AG04449 (cell line): ENCODE measurements around the gene LIMCH1.
A peak's percentile ranks its signal among the peaks of the same experiment; 100 is the strongest.
"Not testable (repeated sequence)": the region's sequence is repeated elsewhere in the genome, so short reads cannot be mapped to it uniquely, and the experiment has no call there.

Experiments
- CTCF ChIA-PET: fragments of 350-600 bp; formaldehyde crosslinking; extraction: SDS; loops from one replicate; lab custom pipeline; 2021; ENCODE audit warnings: antibody characterized with exemption; lab: Yijun Ruan, JAX
- POLR2A ChIA-PET: fragments of 400-600, 350-600 bp; formaldehyde crosslinking; extraction: SDS; loops from one replicate; lab custom pipeline; 2020; ENCODE audit warnings: antibody characterized with exemption, inconsistent platforms; lab: Yijun Ruan, JAX
- DNase-seq: peaks from one replicate; pipeline ENCODE4 v3.0.0-alpha.2; 2010; ENCODE audit warnings: low read depth, low spot score
- H3K4me3 ChIP-seq: 2 replicates; pipeline ENCODE4 v1.5.1; 2011; ENCODE audit warnings: low read depth, mild to moderate bottlenecking, control low read depth, low read length
- CTCF ChIP-seq: IDR thresholded peaks from one replicate; pipeline ENCODE4 v1.5.1; 2011; ENCODE audit warnings: mild to moderate bottlenecking, moderate library complexity, low read length, control low read depth, inconsistent platforms; ENCODE audit not compliant: insufficient read depth; ENCODE audit errors: missing control alignments

LIMCH1 gene

GRCh38 chr4:41638866-41639265 is 100.9 kb downstream of the LIMCH1 start:
- no peak overlapping the region for H3K4me3 ChIP-seq
- POLR2A ChIA-PET = no interaction called here
- no peak for TF ChIP-seq CTCF
- CTCF ChIA-PET = interaction anchor here (1.1 to 1.2 kb wide), 2 partner anchors 23 to 357 kb away, joined by 3 to 4 read pairs; no protein-coding TSS in a partner anchor
- DNase-seq = no peak

DNA sequence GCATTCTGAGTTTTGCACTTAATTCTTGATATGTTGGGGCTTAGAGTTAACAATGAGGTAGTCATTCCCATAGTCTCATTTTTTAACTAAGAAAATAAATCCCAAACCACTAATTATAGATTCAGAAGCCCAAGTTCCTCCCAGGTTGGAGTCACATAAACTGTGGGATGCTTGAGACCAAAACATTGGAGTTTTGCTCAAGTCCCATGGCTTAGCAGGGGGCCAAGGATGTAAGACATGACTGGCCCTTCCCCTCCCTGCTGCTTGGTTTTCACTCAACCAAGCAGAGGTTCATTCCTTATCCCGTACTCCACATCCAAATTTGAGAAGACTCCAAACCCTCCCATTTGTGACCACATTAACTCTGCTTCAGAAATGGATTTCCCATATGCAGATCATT is 101.3 kb downstream of the LIMCH1 start:
- ChIA-PET POLR2A (no interaction called here), CTCF (no interaction called here)
- TF ChIP-seq CTCF = no peak
- no peak for DNase-seq
- no peak overlapping the region for H3K4me3 ChIP-seq

GRCh38 chr4:41640906-41641305 is 102.9 kb downstream of the LIMCH1 start:
- CTCF ChIA-PET = no interaction called here
- no peak overlapping the region for H3K4me3 ChIP-seq
- TF ChIP-seq CTCF = no peak
- DNase-seq = no peak
- POLR2A ChIA-PET = no interaction called here

DNA sequence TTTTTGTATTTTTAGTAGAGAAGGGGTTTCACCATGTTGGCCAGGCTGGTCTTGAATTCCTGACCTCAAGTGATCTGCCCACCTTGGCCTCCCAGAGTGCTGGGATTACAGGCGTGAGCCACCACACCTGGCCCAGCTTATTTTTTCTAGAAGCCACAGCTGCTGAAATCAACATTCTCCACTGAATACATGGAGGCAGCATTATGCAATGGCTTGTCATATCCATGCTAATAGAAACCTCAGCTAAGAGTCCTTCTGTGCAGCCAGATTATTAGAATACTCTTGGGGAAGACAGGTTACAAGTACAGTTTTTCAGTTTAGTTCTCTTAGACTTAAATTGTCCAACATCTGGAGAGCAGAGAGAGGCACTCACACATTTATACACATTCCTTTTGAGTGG is 104.8 kb downstream of the LIMCH1 start:
- POLR2A ChIA-PET, DNase-seq, H3K4me3 ChIP-seq: not testable (repeated sequence)
- CTCF ChIA-PET = interaction anchor here (0.7 to 3.4 kb wide), 5 partner anchors 9 to 362 kb away, joined by 3 to 47 read pairs (median 3); no protein-coding TSS in a partner anchor

- TF ChIP-seq CTCF = no peak
- H3K4me3 ChIP-seq = no peak overlapping the region
- DNase-seq = no peak
- POLR2A ChIA-PET = no interaction called here
- CTCF ChIA-PET = interaction anchor here (0.7 to 3.4 kb wide), 13 partner anchors 10 to 363 kb away, joined by 3 to 47 read pairs (median 4); no protein-coding TSS in a partner anchor
Measured at GRCh38 chr4:41643331-41643730, 105.4 kb downstream of the LIMCH1 start.

GRCh38 chr4:41644288-41644914 is 106.4 kb downstream of the LIMCH1 start:
- TF ChIP-seq CTCF = peak; percentile 82
- ChIA-PET CTCF (interaction anchor here (0.7 to 3.4 kb wide), 12 partner anchors 11 to 720 kb away, joined by 3 to 47 read pairs (median 4); no protein-coding TSS in a partner anchor), POLR2A (no interaction called here)
- no peak for DNase-seq
- no peak overlapping the region for H3K4me3 ChIP-seq

- CTCF ChIA-PET = interaction anchor here (0.7 to 3.4 kb wide), 8 partner anchors 10 to 721 kb away, joined by 3 to 47 read pairs (median 4); no protein-coding TSS in a partner anchor
- no peak overlapping the region for H3K4me3 ChIP-seq
- TF ChIP-seq CTCF = no peak
Measured at GRCh38 chr4:41644915-41645295, 106.9 kb downstream of the LIMCH1 start.

More at GRCh38 chr4:41644915-41645295, 106.9 kb downstream of the LIMCH1 start:
- no peak for DNase-seq
- POLR2A ChIA-PET = no interaction called here
